HG02840 (cell line): ENCODE data around the gene DGKI.
A peak's percentile ranks its signal among the peaks of the same experiment; 100 is the strongest.

ENCODE experiments used
- ATAC-seq: cut with Tn5 transposase; IDR thresholded peaks from one replicate; pipeline ENCODE4 v1.9.1; 2021; ENCODE audit warnings: mild to moderate bottlenecking, moderate library complexity, moderate number of reproducible peaks; ENCODE audit not compliant: unreplicated experiment, low FRiP score

The DGKI gene

GRCh38 chr7:137846827-137847567, at the start of gene DGKI:
Gene DGKI, minus strand, starts transcription at chr7:137846974.
- ATAC-seq = no peak

GRCh38 chr7:137895301-137896221, 48.8 kb upstream of the DGKI start:
- peak; percentile 69 for ATAC-seq

- no peak for ATAC-seq
These were observed 46.5 kb upstream of the DGKI start for GRCh38 chr7:137893143-137893742.

- no peak for ATAC-seq
These were observed 44.4 kb upstream of the DGKI start for GRCh38 chr7:137891016-137891655.

- ATAC-seq = no peak
These were observed 43.7 kb upstream of the DGKI start for GRCh38 chr7:137890449-137890921.

- ATAC-seq = no peak
These were observed 41.5 kb upstream of the DGKI start for GRCh38 chr7:137888241-137888640.

GRCh38 chr7:137886746-137887145, 40.0 kb upstream of the DGKI start:
- ATAC-seq = no peak

GRCh38 chr7:137886281-137886680, 39.5 kb upstream of the DGKI start:
- no peak for ATAC-seq

- ATAC-seq = no peak
These were observed 38.9 kb upstream of the DGKI start for GRCh38 chr7:137885678-137886077.

- no peak for ATAC-seq
These were observed 36.0 kb upstream of the DGKI start for GRCh38 chr7:137882806-137883205.

- ATAC-seq = peak; percentile 80
These were observed 35.5 kb upstream of the DGKI start for GRCh38 chr7:137882261-137882668.

GRCh38 chr7:137881607-137882260, 35.0 kb upstream of the DGKI start:
- peak; percentile 14 for ATAC-seq

- ATAC-seq = no peak
These were observed 33.7 kb upstream of the DGKI start for GRCh38 chr7:137880432-137880831.

- no peak for ATAC-seq
These were observed 32.8 kb upstream of the DGKI start for GRCh38 chr7:137879357-137880158.

GRCh38 chr7:137878333-137878961, 31.7 kb upstream of the DGKI start:
- no peak for ATAC-seq

- no peak for ATAC-seq
These were observed 30.4 kb upstream of the DGKI start for GRCh38 chr7:137877027-137877675.

- no peak for ATAC-seq
These were observed 29.0 kb upstream of the DGKI start for GRCh38 chr7:137875746-137876145.
